HG03354 (cell line): Measurements from ENCODE around the gene PYHIN1.

ENCODE experiments used
- ATAC-seq: cut with Tn5 transposase; IDR thresholded peaks from one replicate; pipeline ENCODE4 v1.9.1; 2021; ENCODE audit warnings: mild to moderate bottlenecking; ENCODE audit not compliant: unreplicated experiment, poor library complexity, severe bottlenecking

The PYHIN1 gene

GRCh38 chr1:158931055-158931737 lies at the start of gene PYHIN1:
TSS of gene PYHIN1 (plus strand) at chr1:158931552. CDS start at chr1:158936911, 5,359 bp downstream.
- no peak for ATAC-seq

GRCh38 chr1:158893654-158894053 lies 37.7 kb upstream of the PYHIN1 start:
- no peak for ATAC-seq

- ATAC-seq = no peak
Measured at GRCh38 chr1:158898722-158899121, 32.6 kb upstream of the PYHIN1 start.

GRCh38 chr1:158901623-158902022 lies 29.7 kb upstream of the PYHIN1 start:
- ATAC-seq = no peak

- no peak for ATAC-seq
Measured at GRCh38 chr1:158916085-158916484, 15.3 kb upstream of the PYHIN1 start.

- no peak for ATAC-seq
Measured at GRCh38 chr1:158924677-158925076, 6.7 kb upstream of the PYHIN1 start.

- ATAC-seq = no peak
Measured at GRCh38 chr1:158930504-158930903, 848 bp upstream of the PYHIN1 start.

- no peak for ATAC-seq
Measured at GRCh38 chr1:158932171-158932570, 819 bp downstream of the PYHIN1 start.

- no peak for ATAC-seq
Measured at GRCh38 chr1:158933621-158934020, 2.3 kb downstream of the PYHIN1 start.

- no peak for ATAC-seq
Measured at GRCh38 chr1:158939180-158939579, 7.8 kb downstream of the PYHIN1 start.

- ATAC-seq = no peak
Measured at GRCh38 chr1:158941317-158941716, 10.0 kb downstream of the PYHIN1 start.

GRCh38 chr1:158942490-158942889 lies 11.1 kb downstream of the PYHIN1 start:
- no peak for ATAC-seq

- no peak for ATAC-seq
Measured at GRCh38 chr1:158943059-158943458, 11.7 kb downstream of the PYHIN1 start.

GRCh38 chr1:158945061-158945460 lies 13.7 kb downstream of the PYHIN1 start:
- no peak for ATAC-seq

GRCh38 chr1:158946785-158947184 lies 15.4 kb downstream of the PYHIN1 start:
- no peak for ATAC-seq

- no peak for ATAC-seq
Measured at GRCh38 chr1:158951956-158952355, 20.6 kb downstream of the PYHIN1 start.

GRCh38 chr1:158952416-158952815 lies 21.1 kb downstream of the PYHIN1 start:
- no peak for ATAC-seq

GRCh38 chr1:158961178-158961577 lies 29.8 kb downstream of the PYHIN1 start:
- no peak for ATAC-seq

GRCh38 chr1:158962983-158963382 lies 31.6 kb downstream of the PYHIN1 start:
- ATAC-seq = no peak

GRCh38 chr1:158969166-158969565 lies 37.8 kb downstream of the PYHIN1 start:
- ATAC-seq = no peak

- ATAC-seq = no peak
Measured at GRCh38 chr1:158969855-158970254, 38.5 kb downstream of the PYHIN1 start.

GRCh38 chr1:158972841-158973240 lies 41.5 kb downstream of the PYHIN1 start:
- ATAC-seq = no peak
